Suppressor macrophage (primary cell): ENCODE results near the gene DST.

ENCODE experiments used
- DNase-seq, 4 experiments: peaks; one replicate each; pipeline ENCODE4 v3.0.0-alpha.2; 2020 to 2022

The DST gene

GRCh38 chr6:56661338-56661737 is 18.6 kb upstream of the DST start:
- peak; percentile 33 to 62 (median 52) for DNase-seq

DNA sequence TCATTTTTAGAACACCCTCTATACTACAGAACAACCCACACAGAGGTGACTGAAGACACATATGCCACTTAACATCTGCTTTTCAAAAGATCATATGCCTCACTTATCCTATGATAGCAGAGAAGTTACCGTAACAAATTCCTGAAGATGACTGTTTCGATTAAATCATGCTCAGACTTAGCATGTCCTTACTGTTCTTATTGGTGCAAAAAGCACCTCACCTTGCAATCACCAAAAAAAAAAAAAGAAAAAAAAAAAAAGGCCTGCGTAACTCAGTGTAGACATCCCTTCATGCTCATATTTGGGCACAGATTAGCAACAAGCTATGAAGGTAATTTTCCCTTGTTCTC is 17.7 kb upstream of the DST start:
- peak in 3 of 4 experiments; percentile 16 to 59 (median 51) for DNase-seq

GRCh38 chr6:56659721-56660380 is 17.2 kb upstream of the DST start:
- peak in 1 of 4 experiments; percentile 25 for DNase-seq

DNA sequence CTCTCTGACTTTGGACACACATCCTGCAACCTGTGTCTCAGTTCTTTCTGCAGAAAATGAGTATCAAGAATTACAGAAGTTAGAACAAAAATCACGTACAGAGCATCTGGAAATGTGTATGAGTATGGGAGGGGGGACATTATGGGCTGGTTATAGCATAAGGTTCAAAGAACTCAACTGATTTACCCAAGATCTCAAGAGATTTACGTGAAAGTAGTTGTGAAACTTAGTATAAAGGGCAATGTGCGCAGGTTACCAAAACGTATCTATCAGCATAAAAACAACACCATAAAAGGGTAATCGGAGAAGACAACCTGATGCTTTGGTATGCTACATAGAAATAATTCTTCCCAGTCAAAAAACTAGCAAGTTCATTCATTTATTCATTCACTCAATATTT is 15.6 kb upstream of the DST start:
- DNase-seq, result no peak

DNA sequence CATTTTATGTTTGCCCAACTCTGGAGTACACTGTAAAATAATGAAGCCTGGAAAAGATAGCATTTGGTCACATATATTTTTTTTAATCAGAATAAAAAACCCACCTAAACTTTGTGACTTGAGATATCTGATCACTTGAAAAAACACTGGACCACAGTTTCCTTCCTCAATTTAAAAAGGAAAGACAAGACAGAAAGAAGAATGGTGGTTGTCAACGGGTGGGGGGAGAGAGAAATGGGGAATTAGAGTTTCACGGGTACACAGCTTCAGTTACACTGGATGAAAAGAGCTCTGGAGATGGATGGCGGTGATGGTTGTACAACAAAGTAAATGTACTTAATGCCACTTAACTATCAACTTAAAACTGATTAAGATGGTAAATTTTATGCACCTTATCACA is 14.7 kb upstream of the DST start:
- DNase-seq, result peak in 1 of 4 experiments; percentile 9

GRCh38 chr6:56656466-56656865 is 13.8 kb upstream of the DST start:
- DNase-seq, result no peak

GRCh38 chr6:56655996-56656395 is 13.3 kb upstream of the DST start:
- no peak for DNase-seq

DNA sequence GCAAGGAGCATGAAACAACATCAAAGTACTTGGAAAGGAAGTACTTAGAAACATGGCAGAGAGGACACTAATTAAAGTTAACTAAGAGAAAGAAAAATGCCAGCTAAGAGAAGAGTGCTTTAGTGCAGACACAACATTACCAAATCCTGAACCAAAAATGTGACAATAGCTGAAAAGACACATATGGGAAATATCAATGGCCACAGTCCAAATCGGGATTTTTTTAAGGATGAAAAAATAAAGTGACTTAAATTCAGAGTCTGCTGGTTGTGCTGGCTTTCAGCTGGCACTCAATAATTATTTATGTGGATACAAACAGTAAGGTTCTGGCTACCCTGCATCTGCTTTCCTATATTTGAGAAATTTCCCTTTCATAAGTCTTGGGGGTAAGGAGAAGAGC is 12.6 kb upstream of the DST start:
- no peak for DNase-seq

DNA sequence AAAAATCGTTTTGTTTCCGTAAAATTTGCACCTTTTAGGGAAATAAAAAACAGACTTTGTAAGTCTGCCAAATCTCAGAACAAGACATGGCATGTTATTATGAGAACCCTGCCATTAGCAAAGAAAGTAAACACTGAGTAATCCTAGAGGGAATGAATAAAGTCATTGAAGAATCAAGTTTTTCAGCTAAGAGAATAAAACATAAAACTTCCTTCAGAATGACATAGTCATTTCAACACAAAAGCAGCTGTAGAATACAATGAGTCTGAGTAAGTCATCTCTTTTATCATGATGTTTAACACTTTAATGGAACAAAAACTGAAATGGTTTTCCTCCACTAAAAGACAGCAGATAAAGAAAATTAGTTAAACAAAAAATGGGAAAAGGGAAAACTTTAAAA is 10.3 kb upstream of the DST start:
- DNase-seq, result no peak

- no peak for DNase-seq
Measured at GRCh38 chr6:56652231-56652630, 9.5 kb upstream of the DST start.

- peak in 1 of 4 experiments; percentile 5 for DNase-seq
Measured at GRCh38 chr6:56650191-56650590, 7.5 kb upstream of the DST start.

GRCh38 chr6:56649782-56650181 is 7.1 kb upstream of the DST start:
- DNase-seq, result no peak

DNA sequence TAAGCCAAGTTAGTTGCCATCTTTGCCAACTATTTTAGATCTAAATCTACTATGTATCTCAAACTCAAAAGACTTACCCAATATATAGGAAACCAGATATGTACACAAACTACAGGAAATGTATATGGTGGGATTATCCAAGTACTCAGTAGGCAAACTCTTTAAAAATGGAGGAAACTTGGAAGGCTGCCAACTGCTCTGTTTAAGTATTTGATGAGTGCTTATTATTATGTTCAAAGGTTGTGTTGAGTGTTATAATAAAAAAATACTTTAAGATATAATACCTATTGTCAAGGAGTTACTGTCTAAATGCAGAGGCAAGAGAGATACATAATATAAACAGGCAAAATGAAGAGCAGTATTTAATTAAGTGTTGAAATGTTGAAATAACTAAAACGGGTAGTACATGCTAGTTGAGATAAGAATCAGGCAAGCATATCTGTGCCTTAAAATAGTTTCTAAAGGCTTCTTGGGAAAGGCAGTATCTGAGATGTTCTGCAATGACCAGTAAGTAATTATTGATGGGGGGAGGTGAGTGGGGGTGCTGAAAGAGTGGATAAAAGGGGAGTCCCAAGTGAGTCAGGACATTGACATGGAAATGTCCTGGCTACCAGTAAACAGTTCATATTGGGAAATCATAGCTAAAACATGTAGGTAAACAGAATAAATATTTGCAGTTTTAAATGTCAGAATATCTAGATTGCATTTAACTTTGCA is 6.5 kb upstream of the DST start:
- DNase-seq, result no peak

DNA sequence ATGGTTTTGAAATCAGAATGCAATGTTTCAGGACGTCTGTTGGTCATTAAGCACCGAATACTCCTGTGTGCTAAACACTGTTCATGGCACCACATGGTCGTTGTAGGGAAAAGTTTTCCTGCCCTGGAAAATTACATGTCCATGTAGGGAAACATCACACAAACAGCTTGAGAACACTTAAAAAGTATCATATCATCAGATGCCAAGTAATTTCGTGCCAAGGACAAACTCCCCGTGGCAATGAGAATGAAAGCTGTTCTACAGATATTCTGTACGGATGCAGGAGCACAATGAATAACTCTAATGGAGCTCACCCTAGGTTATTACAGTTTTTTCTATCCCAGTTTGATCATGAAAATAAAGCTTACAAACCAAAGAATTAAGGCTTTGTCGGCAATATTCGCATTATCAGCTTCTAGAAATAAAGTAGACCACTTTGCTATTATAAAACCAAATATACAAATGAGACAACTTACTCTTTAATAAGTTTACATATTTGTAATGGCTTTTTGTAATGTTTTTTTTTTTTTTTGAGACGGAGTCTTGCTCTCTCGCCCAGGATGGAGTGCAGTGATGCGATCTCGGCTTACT is 4.6 kb upstream of the DST start:
- DNase-seq, result no peak

- no peak for DNase-seq
Measured at GRCh38 chr6:56644366-56644765, 1.7 kb upstream of the DST start.

DNA sequence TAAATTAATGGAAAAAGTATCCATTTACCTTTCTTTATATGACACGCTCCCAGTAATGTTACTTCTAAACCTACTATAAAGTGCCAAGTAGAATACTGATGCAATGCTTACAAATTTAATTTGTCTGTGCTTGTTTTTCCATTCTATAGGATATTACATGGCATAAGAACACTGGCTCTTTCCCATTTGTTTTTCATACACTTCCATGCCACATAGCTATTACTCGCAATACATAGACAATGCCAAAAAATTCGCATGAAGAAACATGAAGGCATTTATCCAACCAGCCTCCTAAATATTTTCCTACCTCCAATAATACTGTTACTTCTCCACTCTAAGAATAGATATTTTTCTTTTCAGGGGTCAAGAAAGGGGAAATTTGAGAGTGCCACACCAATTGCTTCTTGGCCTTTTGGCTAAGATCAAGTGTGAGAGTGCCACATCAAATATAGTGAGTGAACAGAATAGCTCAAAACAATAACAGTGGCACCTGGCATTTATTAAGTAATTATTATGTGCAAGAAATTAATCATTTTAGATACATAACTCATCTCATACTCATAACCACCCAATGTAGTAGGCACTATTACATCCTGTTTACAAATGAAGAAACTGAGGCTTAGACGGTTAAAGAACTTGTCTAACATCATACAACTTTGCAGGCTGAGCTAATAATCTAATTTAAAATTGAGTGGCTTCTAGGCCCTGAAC is 845 bp upstream of the DST start:
- DNase-seq, result no peak

- DNase-seq, result no peak
Measured at GRCh38 chr6:56640374-56640773, 2.3 kb downstream of the DST start.

DNA sequence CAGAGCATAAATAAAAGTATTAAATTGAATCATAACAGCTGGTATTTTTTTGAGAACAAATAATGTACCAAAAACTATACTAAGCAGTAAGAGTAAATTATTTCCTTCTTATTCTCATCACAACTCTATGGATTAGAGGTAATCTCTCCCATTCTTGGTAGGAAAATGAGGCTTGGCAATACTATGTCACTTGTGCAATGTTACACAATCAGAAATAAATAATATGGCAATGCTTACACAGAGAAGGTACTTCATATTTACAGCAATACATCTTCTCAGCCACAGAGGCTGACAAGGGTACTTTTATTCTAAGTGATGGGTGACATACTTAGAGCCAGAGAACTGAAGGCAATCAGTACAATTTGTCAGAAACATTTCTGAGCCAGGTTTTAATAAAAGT is 3.9 kb downstream of the DST start:
- DNase-seq, result no peak

GRCh38 chr6:56637640-56638039 is 5.0 kb downstream of the DST start:
- DNase-seq, result peak; percentile 34 to 74 (median 64)

- DNase-seq, result no peak
Measured at GRCh38 chr6:56628105-56628504, 14.6 kb downstream of the DST start.

- DNase-seq, result no peak
Measured at GRCh38 chr6:56625356-56625755, 17.3 kb downstream of the DST start.

DNA sequence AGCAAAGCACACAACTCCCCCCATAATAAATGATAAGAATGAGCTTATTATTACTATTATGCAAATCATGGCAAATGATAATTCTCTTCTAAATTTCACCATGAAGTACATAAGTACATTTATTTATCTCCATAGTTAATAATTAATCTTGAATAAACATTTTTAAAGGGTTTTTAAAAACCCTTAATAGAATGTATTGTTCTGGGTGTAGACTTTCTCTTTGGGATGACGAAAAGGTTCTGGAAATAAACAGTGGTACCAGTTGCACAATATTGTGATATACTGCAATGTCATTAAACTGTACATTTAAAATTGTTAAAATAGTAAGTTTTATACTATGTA is 18.0 kb downstream of the DST start:
- DNase-seq, result no peak

GRCh38 chr6:56624046-56624727 is 18.5 kb downstream of the DST start:
- no peak for DNase-seq
